ENCODE data around the gene BABAM2.
"Not testable (repeated sequence)": the region's sequence is repeated elsewhere in the genome, so short reads cannot be mapped to it uniquely, and the experiment has no call there.

Gene BABAM2

GRCh38 chr2:28327956-28328922 is 437.7 kb downstream of the BABAM2 start:
- H3K4me3 ChIP-seq (ENCODE audit: low read length), result no peak overlapping the region
- TF ChIP-seq, protein P1, sequence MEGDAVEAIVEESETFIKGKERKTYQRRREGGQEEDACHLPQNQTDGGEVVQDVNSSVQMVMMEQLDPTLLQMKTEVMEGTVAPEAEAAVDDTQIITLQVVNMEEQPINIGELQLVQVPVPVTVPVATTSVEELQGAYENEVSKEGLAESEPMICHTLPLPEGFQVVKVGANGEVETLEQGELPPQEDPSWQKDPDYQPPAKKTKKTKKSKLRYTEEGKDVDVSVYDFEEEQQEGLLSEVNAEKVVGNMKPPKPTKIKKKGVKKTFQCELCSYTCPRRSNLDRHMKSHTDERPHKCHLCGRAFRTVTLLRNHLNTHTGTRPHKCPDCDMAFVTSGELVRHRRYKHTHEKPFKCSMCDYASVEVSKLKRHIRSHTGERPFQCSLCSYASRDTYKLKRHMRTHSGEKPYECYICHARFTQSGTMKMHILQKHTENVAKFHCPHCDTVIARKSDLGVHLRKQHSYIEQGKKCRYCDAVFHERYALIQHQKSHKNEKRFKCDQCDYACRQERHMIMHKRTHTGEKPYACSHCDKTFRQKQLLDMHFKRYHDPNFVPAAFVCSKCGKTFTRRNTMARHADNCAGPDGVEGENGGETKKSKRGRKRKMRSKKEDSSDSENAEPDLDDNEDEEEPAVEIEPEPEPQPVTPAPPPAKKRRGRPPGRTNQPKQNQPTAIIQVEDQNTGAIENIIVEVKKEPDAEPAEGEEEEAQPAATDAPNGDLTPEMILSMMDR (conservative IDR thresholded peaks at IDR 0.05; ENCODE audit: low read depth, low read length), result no peak
- DNase-seq (ENCODE audit: low read depth), result no peak

DNA sequence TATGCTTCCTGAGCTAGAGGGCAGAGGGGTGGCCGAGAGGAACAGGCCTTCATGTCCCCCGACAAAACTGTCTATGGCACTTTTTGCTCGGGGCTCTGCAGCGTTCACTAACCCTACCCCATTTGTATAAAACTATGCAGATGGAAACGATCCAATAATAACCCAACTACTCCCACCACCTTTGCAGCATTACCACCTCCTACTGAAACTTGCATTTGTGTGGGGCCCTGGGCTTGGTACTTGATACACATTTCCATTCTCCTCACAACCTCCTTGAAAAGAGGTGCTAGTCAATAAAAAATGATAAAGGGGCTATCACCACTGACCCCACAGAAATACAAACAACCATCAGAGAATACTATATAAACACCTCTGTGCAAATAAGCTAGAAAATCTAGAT is 438.7 kb downstream of the BABAM2 start:
- TF ChIP-seq, protein P1 (conservative IDR thresholded peaks at IDR 0.05; ENCODE audit: low read depth, low read length), result no peak
- H3K4me3 ChIP-seq (ENCODE audit: low read length), result no peak overlapping the region
- no peak for DNase-seq (ENCODE audit: low read depth)

- DNase-seq (ENCODE audit: low read depth), result not testable (repeated sequence)
Observed at GRCh38 chr2:28330722-28331121, 440.2 kb downstream of the BABAM2 start.

DNA sequence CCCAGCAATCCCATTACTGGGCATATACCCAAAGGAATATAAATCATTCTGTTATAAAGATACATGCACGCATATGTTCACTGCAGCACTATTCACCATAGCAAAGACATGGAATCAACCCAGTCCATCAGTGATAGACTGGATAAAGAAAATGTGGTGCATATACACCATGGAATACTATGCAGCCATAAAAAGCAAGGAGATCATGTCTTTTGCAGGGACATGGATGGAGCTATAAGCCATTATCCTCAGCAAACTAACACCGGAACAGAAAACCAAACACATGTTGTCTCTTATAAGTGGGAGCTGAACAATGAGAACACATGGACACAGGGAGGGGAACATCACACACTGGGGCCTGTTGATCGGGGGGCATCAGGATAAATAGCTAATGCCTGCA is 441.3 kb downstream of the BABAM2 start:
- not testable (repeated sequence) for DNase-seq (ENCODE audit: low read depth); H3K4me3 ChIP-seq (ENCODE audit: low read length)

More at GRCh38 chr2:28330722-28331121, 440.2 kb downstream of the BABAM2 start:
- not testable (repeated sequence) for H3K4me3 ChIP-seq (ENCODE audit: low read length)

DNA sequence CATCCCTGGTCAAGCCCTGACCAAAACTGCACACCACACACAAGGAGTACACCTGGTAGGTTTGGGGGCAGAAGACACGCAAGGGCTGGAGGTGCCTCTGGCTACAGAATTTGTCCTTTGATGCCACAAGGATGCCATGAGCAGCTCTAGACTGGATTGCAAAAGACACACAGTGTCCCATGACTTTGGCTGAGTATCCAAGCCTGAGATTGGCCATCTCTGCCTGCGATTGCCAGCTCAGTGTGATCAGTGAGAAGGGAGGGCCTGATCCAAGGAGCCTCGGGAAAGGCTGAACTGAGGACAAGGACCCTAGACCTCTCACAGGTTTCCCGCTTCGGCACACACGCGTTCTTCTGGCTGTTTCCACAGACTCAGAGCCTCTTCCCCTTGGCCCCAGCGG is 442.2 kb downstream of the BABAM2 start:
- no peak for DNase-seq (ENCODE audit: low read depth)
- TF ChIP-seq, protein P1 (conservative IDR thresholded peaks at IDR 0.05; ENCODE audit: low read depth, low read length), result no peak
- no peak overlapping the region for H3K4me3 ChIP-seq (ENCODE audit: low read length)

- DNase-seq (ENCODE audit: low read depth), result no peak
- TF ChIP-seq, protein P1 (conservative IDR thresholded peaks at IDR 0.05; ENCODE audit: low read depth, low read length), result no peak
- H3K4me3 ChIP-seq (ENCODE audit: low read length), result no peak overlapping the region
Observed at GRCh38 chr2:28333606-28334526, 443.3 kb downstream of the BABAM2 start.

GRCh38 chr2:28334527-28334894 is 444.0 kb downstream of the BABAM2 start:
- no peak for DNase-seq (ENCODE audit: low read depth)
- TF ChIP-seq, protein P1 (conservative IDR thresholded peaks at IDR 0.05; ENCODE audit: low read depth, low read length), result no peak
- no peak overlapping the region for H3K4me3 ChIP-seq (ENCODE audit: low read length)

- DNase-seq (ENCODE audit: low read depth); H3K4me3 ChIP-seq (ENCODE audit: low read length): not testable (repeated sequence)
Observed at GRCh38 chr2:28335265-28335664, 444.7 kb downstream of the BABAM2 start.
